Ectodermal cell (in vitro differentiated cells): ENCODE measurements around the gene NID1.
"Not testable (repeated sequence)": the region's sequence is repeated elsewhere in the genome, so short reads cannot be mapped to it uniquely, and the experiment has no call there.

Experiments used
- H3K27ac ChIP-seq: 2 replicates; pipeline ENCODE4 v1.7.0; 2013; ENCODE audit warnings: mild to moderate bottlenecking, low read depth, low read length; ENCODE audit not compliant: insufficient read depth, poor library complexity, severe bottlenecking
- H3K27me3 ChIP-seq: 2 replicates; pipeline ENCODE4 v1.7.0; 2013; ENCODE audit warnings: mild to moderate bottlenecking, low read length; ENCODE audit not compliant: insufficient read depth, control insufficient read depth, poor library complexity, severe bottlenecking
- H3K36me3 ChIP-seq: one replicate; pipeline ENCODE4 v1.7.0; 2013; ENCODE audit warnings: low read length; ENCODE audit not compliant: control insufficient read depth, insufficient read depth
- H3K4me1 ChIP-seq: one replicate; pipeline ENCODE4 v1.7.0; 2013; ENCODE audit warnings: low read length; ENCODE audit not compliant: control insufficient read depth, insufficient read depth
- H3K4me3 ChIP-seq: 2 replicates; pipeline ENCODE4 v1.7.0; 2013; ENCODE audit warnings: low read depth, low read length, control low read depth; ENCODE audit not compliant: insufficient read depth
- H3K9me3 ChIP-seq: 2 replicates; pipeline ENCODE4 v1.7.0; 2013; ENCODE audit warnings: mild to moderate bottlenecking, low read length, moderate library complexity; ENCODE audit not compliant: control insufficient read depth
- WGBS, 2 experiments: methylation state at CpG; one replicate each; pipeline ENCODE4 v1.1.7; 2013; ENCODE audit warnings: missing lambda C conversion rate in 2 of 2; 5-methylcytosine and 5-hydroxymethylcytosine counted together

Gene NID1

GRCh38 chr1:236103059-236103458 is 38.2 kb upstream of the NID1 start:
- Histone ChIP-seq H3K36me3 (no peaks in the 10 kb centered on the region), H3K9me3 (no peaks in the 10 kb centered on the region), H3K4me3 (no peak overlapping the region), H3K27ac (no peak overlapping the region), H3K4me1 (no peaks in the 10 kb centered on the region), H3K27me3 (no peaks in the 10 kb centered on the region)
- 8 to 14% methylated on average over 7 of the region's 7 CpGs for WGBS, 2 experiments

GRCh38 chr1:236102611-236103010 is 37.7 kb upstream of the NID1 start:
- Histone ChIP-seq H3K27ac (no peak overlapping the region), H3K36me3 (no peaks in the 10 kb centered on the region), H3K4me3 (no peak overlapping the region), H3K4me1 (no peaks in the 10 kb centered on the region), H3K27me3 (no peaks in the 10 kb centered on the region), H3K9me3 (no peaks in the 10 kb centered on the region)
- 88 to 89% methylated on average over 11 of the region's 11 CpGs for WGBS, 2 experiments

- 87 to 90% methylated on average over 9 to 10 of the region's 10 CpGs for WGBS, 2 experiments
- Histone ChIP-seq H3K27me3 (no peaks in the 10 kb centered on the region), H3K4me1 (no peaks in the 10 kb centered on the region), H3K4me3 (no peak overlapping the region), H3K36me3 (no peaks in the 10 kb centered on the region), H3K9me3 (no peaks in the 10 kb centered on the region), H3K27ac (no peak overlapping the region)
Observed at GRCh38 chr1:236101233-236102200, 36.6 kb upstream of the NID1 start.

GRCh38 chr1:236100799-236101198 is 35.9 kb upstream of the NID1 start:
- Histone ChIP-seq H3K4me1 (no peaks in the 10 kb centered on the region), H3K27me3 (no peaks in the 10 kb centered on the region), H3K9me3 (no peaks in the 10 kb centered on the region), H3K4me3 (no peak overlapping the region), H3K27ac (no peak overlapping the region), H3K36me3 (no peaks in the 10 kb centered on the region)
- 96% methylated on average over 15 of the region's 15 CpGs for WGBS, 2 experiments

- Histone ChIP-seq H3K4me3 (no peak overlapping the region), H3K27ac (no peak overlapping the region), H3K9me3 (no peaks in the 10 kb centered on the region), H3K4me1 (no peaks in the 10 kb centered on the region), H3K36me3 (no peaks in the 10 kb centered on the region), H3K27me3 (no peaks in the 10 kb centered on the region)
- 78 to 79% methylated on average over 12 of the region's 12 CpGs for WGBS, 2 experiments
Observed at GRCh38 chr1:236099355-236099974, 34.6 kb upstream of the NID1 start.

GRCh38 chr1:236098267-236098666 is 33.4 kb upstream of the NID1 start:
- Histone ChIP-seq H3K36me3 (no peaks in the 10 kb centered on the region), H3K4me1 (no peaks in the 10 kb centered on the region)
- 88 to 91% methylated on average over 1 of the region's 1 CpG for WGBS, 2 experiments

GRCh38 chr1:236096660-236097482 is 32.0 kb upstream of the NID1 start:
- not testable (repeated sequence) for H3K27me3 ChIP-seq, H3K4me3 ChIP-seq, H3K27ac ChIP-seq, H3K36me3 ChIP-seq, H3K4me1 ChIP-seq, H3K9me3 ChIP-seq
- WGBS, 2 experiments: 76 to 78% methylated on average over 15 of the region's 15 CpGs

More at GRCh38 chr1:236098267-236098666, 33.4 kb upstream of the NID1 start:
- Histone ChIP-seq H3K4me3 (no peak overlapping the region), H3K27ac (no peak overlapping the region), H3K9me3 (no peaks in the 10 kb centered on the region), H3K27me3 (no peaks in the 10 kb centered on the region)

- H3K4me3 ChIP-seq: no peak overlapping the region
- no peaks in the 10 kb centered on the region for H3K36me3 ChIP-seq
- 95 to 97% methylated on average over 3 of the region's 3 CpGs for WGBS, 2 experiments
- H3K4me1 ChIP-seq: no peaks in the 10 kb centered on the region
- no peak overlapping the region for H3K27ac ChIP-seq
- no peaks in the 10 kb centered on the region for H3K27me3 ChIP-seq
- H3K9me3 ChIP-seq: no peaks in the 10 kb centered on the region
Observed at GRCh38 chr1:236095705-236096520, 31.0 kb upstream of the NID1 start.

GRCh38 chr1:236092899-236093298 is 28.0 kb upstream of the NID1 start:
- 91 to 93% methylated on average over 5 of the region's 5 CpGs for WGBS, 2 experiments
- H3K36me3 ChIP-seq: no peaks in the 10 kb centered on the region
- H3K27me3 ChIP-seq: no peaks in the 10 kb centered on the region
- H3K9me3 ChIP-seq: no peaks in the 10 kb centered on the region
- no peak overlapping the region for H3K27ac ChIP-seq
- H3K4me3 ChIP-seq: no peak overlapping the region
- H3K4me1 ChIP-seq: no peaks in the 10 kb centered on the region
